WTC11 (cell line): ENCODE results near the gene NTRK3. TPM values are rescaled to one million over a fixed set of nuclear protein-coding genes. Genes with fewer than 3 reads are reported as not detected.

Experiments
- ATAC-seq: fragments of 200-7000 bp; cut with Tn5 transposase; 2 replicates; pipeline ENCODE4 v1.10.0; 2021; ENCODE audit warnings: mild to moderate bottlenecking, moderate library complexity
- CTCF ChIA-PET: fragments of 300-600 bp; sonication (Branson Sonifier 250); formaldehyde crosslinking; loops from one replicate; lab custom pipeline; 2021; ENCODE audit warnings: antibody characterized with exemption; lab: Charles Lee
- POLR2A ChIA-PET: fragments of 350-600 bp; sonication (Branson Sonifier 250); formaldehyde crosslinking; loops from one replicate; lab custom pipeline; 2021; ENCODE audit warnings: antibody characterized with exemption; lab: Charles Lee
- DNase-seq: peaks from one replicate; pipeline ENCODE4 v3.0.0; 2021; ENCODE audit warnings: low spot score
- H3K27ac Mint-ChIP-seq: 2 replicates; pipeline ENCODE4 v1.8.0; 2021; ENCODE audit warnings: mixed read lengths
- H3K27me3 Mint-ChIP-seq: 2 replicates; pipeline ENCODE4 v1.8.0; 2021; ENCODE audit warnings: low read depth, mild to moderate bottlenecking, moderate library complexity, mixed read lengths
- H3K36me3 Mint-ChIP-seq: 2 replicates; pipeline ENCODE4 v1.8.0; 2021; ENCODE audit warnings: mixed read lengths
- H3K4me1 Mint-ChIP-seq: 2 replicates; pipeline ENCODE4 v1.8.0; 2022; ENCODE audit warnings: mixed read lengths
- H3K4me3 Mint-ChIP-seq: 2 replicates; pipeline ENCODE4 v1.8.0; 2021; ENCODE audit warnings: mild to moderate bottlenecking, moderate library complexity, mixed read lengths
- H3K9me3 Mint-ChIP-seq: 2 replicates; pipeline ENCODE4 v1.8.0; 2021; ENCODE audit warnings: mixed read lengths
- CTCF ChIP-seq: fragments of 200-600 bp; IDR thresholded peaks from 2 replicates; pipeline ENCODE4 v1.8.0; 2022; ENCODE audit warnings: antibody characterized with exemption
- FOXJ3 ChIP-seq: sonication (generic); formaldehyde crosslinking; IDR thresholded peaks from 2 replicates; pipeline ENCODE4 v1.9.0; 2021; ENCODE audit warnings: missing genetic modification reagents, mild to moderate bottlenecking, borderline replicate concordance
- FOXP1 ChIP-seq: sonication (generic); formaldehyde crosslinking; IDR thresholded peaks from 2 replicates; pipeline ENCODE4 v1.8.0; 2022; ENCODE audit warnings: missing genetic modification reagents, mild to moderate bottlenecking, moderate library complexity, borderline replicate concordance
- GABPB1 ChIP-seq: sonication (generic); formaldehyde crosslinking; IDR thresholded peaks from 2 replicates; pipeline ENCODE4 v1.8.1; 2023; ENCODE audit warnings: mild to moderate bottlenecking, missing genetic modification reagents
- GTF2I ChIP-seq: fragments of 250-450 bp; sonication (Bioruptor Pico); conservative IDR thresholded peaks from 2 replicates; pipeline ENCODE4 v1.4.0; 2021; ENCODE audit warnings: mild to moderate bottlenecking
- MAX ChIP-seq: sonication (generic); formaldehyde crosslinking; IDR thresholded peaks from 2 replicates; pipeline ENCODE4 v1.8.0; 2022; ENCODE audit warnings: mild to moderate bottlenecking, missing genetic modification reagents
- NR1H2 ChIP-seq: sonication (generic); formaldehyde crosslinking; IDR thresholded peaks from 2 replicates; pipeline ENCODE4 v1.9.0; 2021; ENCODE audit warnings: mild to moderate bottlenecking, moderate library complexity, missing genetic modification reagents
- PRRX2 ChIP-seq: fragments of 250-450 bp; sonication (Bioruptor Pico); IDR thresholded peaks from 2 replicates; pipeline ENCODE4 v1.8.0; 2021; ENCODE audit warnings: mild to moderate bottlenecking
- RORB ChIP-seq: fragments of 250-450 bp; sonication (Bioruptor Pico); IDR thresholded peaks from 2 replicates; pipeline ENCODE4 v1.9.0; 2021; ENCODE audit warnings: mild to moderate bottlenecking
- TCF7 ChIP-seq: sonication (generic); formaldehyde crosslinking; IDR thresholded peaks from 2 replicates; pipeline ENCODE4 v1.8.0; 2022; ENCODE audit warnings: mild to moderate bottlenecking, low read depth, missing genetic modification reagents, moderate library complexity
- ZBTB21 ChIP-seq: sonication (generic); formaldehyde crosslinking; IDR thresholded peaks from 2 replicates; pipeline ENCODE4 v1.8.1; 2023; ENCODE audit warnings: mild to moderate bottlenecking, missing genetic modification reagents, borderline replicate concordance
- ZNF396 ChIP-seq: fragments of 250-450 bp; sonication (Bioruptor Pico); IDR thresholded peaks from 2 replicates; pipeline ENCODE4 v1.8.0; 2021; ENCODE audit warnings: mild to moderate bottlenecking, moderate library complexity, borderline replicate concordance
- total RNA-seq: library from RNA; stranded (reverse); gene quantifications from 3 replicates; pipeline ENCODE4 v1.2.3, GENCODE V29; 2021
- TF ChIP-seq, protein P1 (sequence below): sonication (generic); formaldehyde crosslinking; IDR thresholded peaks from 2 replicates; pipeline ENCODE4 v1.8.1; 2023; ENCODE audit warnings: mild to moderate bottlenecking, missing genetic modification reagents, moderate library complexity
- TF ChIP-seq, protein P2 (sequence below): sonication (generic); formaldehyde crosslinking; IDR thresholded peaks from 2 replicates; pipeline ENCODE4 v1.8.0; 2023; ENCODE audit warnings: mild to moderate bottlenecking, missing genetic modification reagents
- TF ChIP-seq, protein P3 (sequence below): fragments of 250-450 bp; sonication (Bioruptor Pico); IDR thresholded peaks from 2 replicates; pipeline ENCODE4 v1.9.0; 2021; ENCODE audit warnings: moderate library complexity, mild to moderate bottlenecking, inconsistent platforms, borderline replicate concordance
- TF ChIP-seq, protein P4 (sequence below): sonication (generic); formaldehyde crosslinking; conservative IDR thresholded peaks from 2 replicates; pipeline ENCODE4 v1.8.1; 2023; ENCODE audit warnings: mild to moderate bottlenecking, low read depth, missing genetic modification reagents, moderate library complexity

NTRK3 gene
- total RNA-seq, 1 experiment from 2014 or later = 12.3 TPM

GRCh38 chr15:88274553-88275460, 18.3 kb upstream of the NTRK3 start:
- peak; percentile 87 for TF ChIP-seq CTCF
- TF ChIP-seq, protein P1, sequence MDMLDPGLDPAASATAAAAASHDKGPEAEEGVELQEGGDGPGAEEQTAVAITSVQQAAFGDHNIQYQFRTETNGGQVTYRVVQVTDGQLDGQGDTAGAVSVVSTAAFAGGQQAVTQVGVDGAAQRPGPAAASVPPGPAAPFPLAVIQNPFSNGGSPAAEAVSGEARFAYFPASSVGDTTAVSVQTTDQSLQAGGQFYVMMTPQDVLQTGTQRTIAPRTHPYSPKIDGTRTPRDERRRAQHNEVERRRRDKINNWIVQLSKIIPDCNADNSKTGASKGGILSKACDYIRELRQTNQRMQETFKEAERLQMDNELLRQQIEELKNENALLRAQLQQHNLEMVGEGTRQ (CRISPR knock-in tag) = no peak
- TF ChIP-seq MAX = 0 out of 2 replicates have a peak, but pooled peaks have one; percentile 29
- TF ChIP-seq TCF7 (CRISPR knock-in tag) = no peak
- TF ChIP-seq, all 79 proteins: peak for 2
- ChIA-PET POLR2A (interaction anchor here (0.6 kb wide), 2 partner anchors 229 to 594 kb away, joined by 3 read pairs; no protein-coding TSS in a partner anchor), CTCF (interaction anchor here (0.6 to 4.6 kb wide), 32 partner anchors 8 to 540 kb away, joined by 3 to 71 read pairs (median 5); partner anchors contain the start of genes MRPS11 and NTRK3)
- Mint-ChIP-seq H3K27ac (no peak overlapping the region), H3K4me3 (no peak overlapping the region), H3K9me3 (no peaks in the 10 kb centered on the region), H3K4me1 (no peaks in the 10 kb centered on the region), H3K27me3 (peaks cover 10% of the 10 kb centered on the region), H3K36me3 (no peaks in the 10 kb centered on the region)
- DNase-seq = peak; percentile 87
- ATAC-seq = peak; percentile 94

- ATAC-seq (no peak), DNase-seq (no peak)
- no peaks in the 10 kb centered on the region for H3K36me3 Mint-ChIP-seq
- H3K27me3 Mint-ChIP-seq = peaks cover 14% of the 10 kb centered on the region
- ChIA-PET CTCF (interaction anchor here (1.4 to 4.6 kb wide), 6 partner anchors 11 to 178 kb away, joined by 3 to 71 read pairs (median 32); partner anchors contain the start of gene NTRK3), POLR2A (no interaction called here)
- H3K9me3 Mint-ChIP-seq = no peaks in the 10 kb centered on the region
- TF ChIP-seq GTF2I (CRISPR knock-in tag) (no peak), NR1H2 (CRISPR knock-in tag) (no peak)
- no peak overlapping the region for H3K4me3 Mint-ChIP-seq
- H3K4me1 Mint-ChIP-seq = no peaks in the 10 kb centered on the region
- H3K27ac Mint-ChIP-seq = no peak overlapping the region
Measured at GRCh38 chr15:88272421-88272820, 15.9 kb upstream of the NTRK3 start.

DNA sequence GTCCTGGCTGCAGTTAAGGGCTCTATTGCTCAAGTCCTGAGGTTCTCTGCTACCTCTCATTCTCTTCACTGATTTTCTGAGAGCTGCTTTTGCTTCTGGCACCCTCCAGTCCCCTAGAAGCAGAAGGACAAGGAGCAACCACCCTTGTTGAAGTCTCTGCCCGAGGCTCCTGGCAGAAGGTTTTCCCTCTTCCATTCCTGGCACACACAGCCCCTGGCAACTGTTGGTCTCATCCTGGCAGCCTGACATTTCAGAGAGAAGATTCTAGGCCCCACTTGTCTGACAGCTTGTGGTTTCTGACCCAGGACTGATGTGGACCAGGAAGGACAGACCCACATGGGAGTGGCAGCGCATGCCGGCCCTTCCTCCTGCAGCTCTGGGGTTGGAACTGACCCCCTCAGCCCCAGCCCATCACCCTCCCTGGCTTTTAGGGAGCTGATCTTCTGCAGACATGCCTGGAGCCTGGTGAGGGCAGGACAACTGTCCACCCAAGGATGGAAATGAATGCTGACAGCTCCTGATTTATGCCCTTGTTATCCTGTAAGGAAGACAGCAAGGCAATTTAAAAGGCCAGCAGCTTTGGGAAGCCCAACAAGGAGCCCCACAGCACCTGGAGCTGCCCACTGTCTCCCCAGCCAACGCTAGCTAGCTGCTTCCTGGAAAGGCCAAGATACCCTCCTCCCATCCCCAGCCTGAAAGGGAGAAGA, 13.0 kb upstream of the NTRK3 start:
- Mint-ChIP-seq H3K36me3 (no peaks in the 10 kb centered on the region), H3K27ac (no peak overlapping the region), H3K27me3 (peaks cover 20% of the 10 kb centered on the region), H3K4me1 (no peaks in the 10 kb centered on the region), H3K4me3 (no peak overlapping the region), H3K9me3 (no peaks in the 10 kb centered on the region)
- ChIA-PET POLR2A (no interaction called here), CTCF (interaction anchor here (1.0 to 1.9 kb wide), 4 partner anchors 12 to 181 kb away, joined by 3 to 9 read pairs (median 7); no protein-coding TSS in a partner anchor)
- TF ChIP-seq, protein P2, sequence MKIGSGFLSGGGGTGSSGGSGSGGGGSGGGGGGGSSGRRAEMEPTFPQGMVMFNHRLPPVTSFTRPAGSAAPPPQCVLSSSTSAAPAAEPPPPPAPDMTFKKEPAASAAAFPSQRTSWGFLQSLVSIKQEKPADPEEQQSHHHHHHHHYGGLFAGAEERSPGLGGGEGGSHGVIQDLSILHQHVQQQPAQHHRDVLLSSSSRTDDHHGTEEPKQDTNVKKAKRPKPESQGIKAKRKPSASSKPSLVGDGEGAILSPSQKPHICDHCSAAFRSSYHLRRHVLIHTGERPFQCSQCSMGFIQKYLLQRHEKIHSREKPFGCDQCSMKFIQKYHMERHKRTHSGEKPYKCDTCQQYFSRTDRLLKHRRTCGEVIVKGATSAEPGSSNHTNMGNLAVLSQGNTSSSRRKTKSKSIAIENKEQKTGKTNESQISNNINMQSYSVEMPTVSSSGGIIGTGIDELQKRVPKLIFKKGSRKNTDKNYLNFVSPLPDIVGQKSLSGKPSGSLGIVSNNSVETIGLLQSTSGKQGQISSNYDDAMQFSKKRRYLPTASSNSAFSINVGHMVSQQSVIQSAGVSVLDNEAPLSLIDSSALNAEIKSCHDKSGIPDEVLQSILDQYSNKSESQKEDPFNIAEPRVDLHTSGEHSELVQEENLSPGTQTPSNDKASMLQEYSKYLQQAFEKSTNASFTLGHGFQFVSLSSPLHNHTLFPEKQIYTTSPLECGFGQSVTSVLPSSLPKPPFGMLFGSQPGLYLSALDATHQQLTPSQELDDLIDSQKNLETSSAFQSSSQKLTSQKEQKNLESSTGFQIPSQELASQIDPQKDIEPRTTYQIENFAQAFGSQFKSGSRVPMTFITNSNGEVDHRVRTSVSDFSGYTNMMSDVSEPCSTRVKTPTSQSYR (CRISPR knock-in tag) = no peak
- no peak for TF ChIP-seq FOXP1
- no peak for TF ChIP-seq ZNF396 (CRISPR knock-in tag)
- TF ChIP-seq, protein P3, sequence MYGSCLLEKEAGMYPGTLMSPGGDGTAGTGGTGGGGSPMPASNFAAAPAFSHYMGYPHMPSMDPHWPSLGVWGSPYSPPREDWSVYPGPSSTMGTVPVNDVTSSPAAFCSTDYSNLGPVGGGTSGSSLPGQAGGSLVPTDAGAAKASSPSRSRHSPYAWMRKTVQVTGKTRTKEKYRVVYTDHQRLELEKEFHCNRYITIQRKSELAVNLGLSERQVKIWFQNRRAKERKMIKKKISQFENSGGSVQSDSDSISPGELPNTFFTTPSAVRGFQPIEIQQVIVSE (CRISPR knock-in tag) = no peak
- TF ChIP-seq FOXJ3 (CRISPR knock-in tag) = no peak
- TF ChIP-seq ZBTB21 (CRISPR knock-in tag) = no peak
- TF ChIP-seq PRRX2 (CRISPR knock-in tag) = no peak
- TF ChIP-seq GABPB1 (CRISPR knock-in tag) = no peak
- TF ChIP-seq, protein P4, sequence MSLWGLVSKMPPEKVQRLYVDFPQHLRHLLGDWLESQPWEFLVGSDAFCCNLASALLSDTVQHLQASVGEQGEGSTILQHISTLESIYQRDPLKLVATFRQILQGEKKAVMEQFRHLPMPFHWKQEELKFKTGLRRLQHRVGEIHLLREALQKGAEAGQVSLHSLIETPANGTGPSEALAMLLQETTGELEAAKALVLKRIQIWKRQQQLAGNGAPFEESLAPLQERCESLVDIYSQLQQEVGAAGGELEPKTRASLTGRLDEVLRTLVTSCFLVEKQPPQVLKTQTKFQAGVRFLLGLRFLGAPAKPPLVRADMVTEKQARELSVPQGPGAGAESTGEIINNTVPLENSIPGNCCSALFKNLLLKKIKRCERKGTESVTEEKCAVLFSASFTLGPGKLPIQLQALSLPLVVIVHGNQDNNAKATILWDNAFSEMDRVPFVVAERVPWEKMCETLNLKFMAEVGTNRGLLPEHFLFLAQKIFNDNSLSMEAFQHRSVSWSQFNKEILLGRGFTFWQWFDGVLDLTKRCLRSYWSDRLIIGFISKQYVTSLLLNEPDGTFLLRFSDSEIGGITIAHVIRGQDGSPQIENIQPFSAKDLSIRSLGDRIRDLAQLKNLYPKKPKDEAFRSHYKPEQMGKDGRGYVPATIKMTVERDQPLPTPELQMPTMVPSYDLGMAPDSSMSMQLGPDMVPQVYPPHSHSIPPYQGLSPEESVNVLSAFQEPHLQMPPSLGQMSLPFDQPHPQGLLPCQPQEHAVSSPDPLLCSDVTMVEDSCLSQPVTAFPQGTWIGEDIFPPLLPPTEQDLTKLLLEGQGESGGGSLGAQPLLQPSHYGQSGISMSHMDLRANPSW (CRISPR knock-in tag) = no peak
- no peak for TF ChIP-seq RORB (CRISPR knock-in tag)
- ATAC-seq = no peak
- no peak for DNase-seq
